Psoas muscle (tissue), 8 donors: ENCODE measurements around the gene PRR23B. TPM values are rescaled to one million over a fixed set of nuclear protein-coding genes. Genes with fewer than 3 reads are reported as not detected.

Experiments
- ATAC-seq, 4 donors: fragments of 200-7000 bp; cut with Tn5 transposase; one replicate each; pipeline ENCODE4 v1.9.1; 2020; ENCODE audit warnings: moderate library complexity in 3 of 4, mild to moderate bottlenecking in 2 of 4
- DNase-seq, 2 donors: peaks; one replicate each; pipeline ENCODE4 v3.0.0-alpha.2; 2020
- H3K27ac ChIP-seq: fragments of 200-600 bp; one replicate; pipeline ENCODE4 v1.8.0; 2022
- H3K27me3 ChIP-seq, 3 donors: fragments of 200-600 bp in 1 of 3; one replicate each; pipeline versions ENCODE4 v1.6.1 to v1.8.0; 2013 to 2022; ENCODE audit warnings: low read length in 2 of 3, mild to moderate bottlenecking in 2 of 3, moderate library complexity in 1 of 3; ENCODE audit not compliant: insufficient read depth in 3 of 3
- H3K36me3 ChIP-seq, 2 donors: fragments of 200-600 bp in 1 of 2; one replicate each; pipeline versions ENCODE4 v1.6.1 to v1.8.0; 2013 to 2022; ENCODE audit warnings: low read depth in 1 of 2, mild to moderate bottlenecking in 1 of 2, moderate library complexity in 1 of 2; ENCODE audit not compliant: insufficient read depth in 1 of 2
- H3K4me1 ChIP-seq: fragments of 200-600 bp; one replicate; pipeline ENCODE4 v1.8.0; 2022
- H3K4me3 ChIP-seq: fragments of 200-600 bp; one replicate; pipeline ENCODE4 v1.8.0; 2022; ENCODE audit warnings: mild to moderate bottlenecking
- H3K9me3 ChIP-seq: fragments of 200-600 bp; one replicate; pipeline ENCODE4 v1.8.0; 2022
- CTCF ChIP-seq: fragments of 200-600 bp; IDR thresholded peaks from one replicate; pipeline ENCODE4 v1.8.0; 2022; ENCODE audit warnings: antibody characterized with exemption
- WGBS, 3 donors: extraction: QIAGEN DNeasy Blood & Tissue Kit; methylation state at CpG; one replicate each; pipeline versions ENCODE4 v1.1.6 to v1.1.7; 2013; 5-methylcytosine and 5-hydroxymethylcytosine counted together
- intact Hi-C, 2 donors: fragments of 100-400 bp; cut with DNase I; formaldehyde crosslinking; loops; one replicate each; pipeline versions ENCODE4 v1.11.0 to v1.14.2; 2022
- polyA plus RNA-seq, 3 donors: library from polyadenylated mRNA; stranded (reverse); fragments of 200-250 nt; gene quantifications; one replicate each; pipeline ENCODE4 v1.2.3, GENCODE V29; 2013
- total RNA-seq, 4 donors: library from RNA; stranded (reverse); fragmentation: NEBNext Ultra II Directional in 2 of 4; extraction: Animal tissue kit (Norgen Biotek cat#: 25700) in 2 of 4; gene quantifications; one replicate each; pipeline versions ENCODE4 v1.2.1 to v1.2.4, GENCODE V29; 2021 to 2023
- donor health status: healthy with polysubstance abuse.
- donor health status: DM: no; HTN: no; CAD: no; lungs with moderate emphysema.
- donor health status: Bipolar disorder and iron deficiency.
- donor health status: healthy.
- donor health status: DM: yes; HTN: yes; CAD: no.
- donor health status: DM: no; HTN: no; CAD: no.
- donor health status: DM: no; HTN: no; CAD: no.
- donor health status: DM: yes; HTN: yes; CAD: no.

The PRR23B gene
- total and polyA plus RNA-seq, 7 donors, result not detected

GRCh38 chr3:139020036-139020867, 474 bp downstream of the PRR23B start:
- Histone ChIP-seq H3K36me3 (no peaks in the 10 kb centered on the region), H3K27me3 (no peaks in the 10 kb centered on the region), H3K27ac (no peak overlapping the region), H3K4me3 (no peak overlapping the region), H3K9me3 (peaks cover 9% of the 10 kb centered on the region), H3K4me1 (no peaks in the 10 kb centered on the region)
- ATAC-seq (no peak), DNase-seq (no peak)
- WGBS, 3 donors, result 54 to 61% (median 56%) methylated on average over 75 to 81 of the region's 81 CpGs
- intact Hi-C loops, result no loop called here
- TF ChIP-seq CTCF, result no peak

DNA sequence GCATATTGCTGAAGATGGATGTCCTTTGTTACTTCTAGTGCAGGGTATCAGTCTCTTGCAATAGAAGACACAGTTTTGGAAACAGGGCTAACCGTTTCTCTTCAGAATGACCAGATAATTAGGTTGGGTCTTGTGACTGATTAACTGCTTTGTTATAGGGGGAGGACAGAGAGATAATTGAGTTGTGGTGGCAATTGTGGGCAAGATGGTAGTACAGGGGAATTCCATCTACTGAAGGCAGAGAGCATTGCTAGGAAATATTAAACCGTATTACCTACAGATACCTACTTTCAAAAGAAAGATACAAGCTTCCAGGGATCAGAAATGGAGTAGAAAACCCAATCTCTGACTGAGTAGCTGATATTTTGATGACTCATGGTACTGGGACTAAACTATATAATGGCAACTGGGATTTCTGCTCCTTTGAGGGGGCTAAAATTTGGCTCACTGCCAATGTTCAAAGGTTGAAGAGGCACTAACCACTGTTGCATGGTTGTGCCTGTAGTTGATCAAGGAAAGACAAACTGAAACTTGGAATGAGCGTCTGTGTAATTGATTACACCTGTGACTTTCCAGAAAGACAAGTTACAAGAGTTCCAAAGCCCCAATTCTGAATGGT, 4.2 kb downstream of the PRR23B start:
- H3K36me3 ChIP-seq, result no peaks in the 10 kb centered on the region
- H3K4me3 ChIP-seq, result no peak overlapping the region
- WGBS, 3 donors, result 78 to 79% (median 78%) methylated on average over 3 of the region's 3 CpGs
- H3K4me1 ChIP-seq, result no peaks in the 10 kb centered on the region
- no peak for DNase-seq
- H3K27ac ChIP-seq, result no peak overlapping the region
- no peak for TF ChIP-seq CTCF
- intact Hi-C loops, result no loop called here
- H3K27me3 ChIP-seq, result no peaks in the 10 kb centered on the region
- H3K9me3 ChIP-seq, result peaks cover 6% of the 10 kb centered on the region
- no peak for ATAC-seq

- H3K36me3 ChIP-seq, result no peaks in the 10 kb centered on the region
- H3K9me3 ChIP-seq, result peaks cover 5% of the 10 kb centered on the region
- no peaks in the 10 kb centered on the region for H3K27me3 ChIP-seq
- no peak within 1 kb of the TSS for H3K27ac ChIP-seq
- DNase-seq, result no peak
- no peak for ATAC-seq
- no peak within 1 kb of the TSS for H3K4me3 ChIP-seq
- intact Hi-C loops, result no loop called here
- 70 to 79% (median 71%) methylated on average over 58 to 60 of the region's 60 CpGs for WGBS, 3 donors
- H3K4me1 ChIP-seq, result no peaks in the 10 kb centered on the region
- no peak for TF ChIP-seq CTCF
These were observed 14.5 kb downstream of the PRR23B start, which contains the start of gene PRR23A for GRCh38 chr3:139006051-139006716. Gene PRR23A, minus strand, starts transcription at chr3:139006268. Its CDS starts 0 bp downstream, at chr3:139006268.

DNA sequence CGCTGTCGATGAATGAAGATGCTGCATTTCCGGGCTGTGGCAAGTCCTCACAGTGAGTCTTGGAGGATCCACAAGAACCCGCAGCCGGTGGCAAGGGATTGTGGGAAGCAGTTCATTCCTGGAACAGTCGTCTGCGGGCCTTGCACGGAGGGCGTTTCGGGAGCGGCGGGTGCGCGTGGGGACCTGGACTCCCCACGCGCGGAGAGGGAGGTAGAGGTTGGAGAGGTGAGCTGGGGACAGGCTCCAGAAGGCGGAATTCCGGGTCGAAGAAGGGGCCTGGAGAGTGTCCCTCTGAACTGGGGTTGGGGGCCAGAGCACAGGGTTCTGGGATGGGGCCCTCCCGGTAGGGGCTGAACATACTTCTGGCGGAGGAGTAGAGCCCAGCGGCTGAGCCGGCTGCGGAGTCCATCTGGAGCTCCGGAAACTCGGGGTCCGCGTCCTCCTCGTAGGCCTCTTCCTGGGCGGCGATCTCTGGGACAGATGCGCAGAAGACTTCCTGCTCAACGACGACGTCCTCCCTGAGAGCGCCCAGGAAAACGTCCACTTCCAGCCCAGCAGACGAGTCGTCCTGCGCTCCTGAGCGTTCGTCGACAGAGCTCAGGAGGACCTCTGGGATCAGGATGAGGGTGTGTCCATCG, 15.3 kb downstream of the PRR23B start:
- DNase-seq, result no peak
- intact Hi-C loops, result no loop called here
- no peak for ATAC-seq
- TF ChIP-seq CTCF, result no peak
- 78 to 89% (median 88%) methylated on average over 42 to 45 of the region's 45 CpGs for WGBS, 3 donors
- no peaks in the 10 kb centered on the region for H3K4me1 ChIP-seq
- no peak overlapping the region for H3K27ac ChIP-seq
- H3K4me3 ChIP-seq, result no peak overlapping the region
- no peaks in the 10 kb centered on the region for H3K27me3 ChIP-seq
- peaks cover 6% of the 10 kb centered on the region for H3K9me3 ChIP-seq
- no peaks in the 10 kb centered on the region for H3K36me3 ChIP-seq
